K562 (cell line): Measurements from ENCODE around the gene LENG8. TPM values are rescaled to one million over a fixed set of nuclear protein-coding genes. Genes with fewer than 3 reads are reported as not detected.

Source experiments
- ATAC-seq: fragments of 200-7000 bp; cut with Tn5 transposase; 3 replicates; pipeline ENCODE4 v1.9.1; 2020; ENCODE audit warnings: moderate library complexity
- BruUV-seq: library from RNA; stranded (reverse); fragments of 400-500 nt; replicated peaks from 2 replicates; lab custom pipeline; 2021; lab: Mats Ljungman, UMichigan
- CTCF ChIA-PET: fragments of 300-600 bp; formaldehyde crosslinking; extraction: SDS; loops from one replicate; lab custom pipeline; 2021; ENCODE audit warnings: low intra/inter-chr PET ratio; lab: Yijun Ruan, JAX
- POLR2A ChIA-PET: fragments of 300-600, 350-650 bp; sonication (Branson Sonifier 250); formaldehyde crosslinking; extraction: SDS; loops from one replicate; lab custom pipeline; 2021; ENCODE audit warnings: antibody characterized with exemption, inconsistent platforms; lab: Yijun Ruan, JAX
- DNase-seq, 4 experiments: peaks; one replicate each; pipeline versions ENCODE4 v3.0.0 to v3.0.0-alpha.2; 2011 to 2018; ENCODE audit warnings: low spot score in 3 of 4, mixed read lengths in 3 of 4; ENCODE audit errors: extremely low read depth in 1 of 4
- FAIRE-seq: peaks from 2 replicates; lab custom pipeline; 2011; peaks lifted over from hg19 to GRCh38; lab: Jason Lieb, UNC
- H2AFZ ChIP-seq: 2 replicates; pipeline ENCODE4 v1.6.0; 2011; ENCODE audit warnings: low read depth, low read length, control low read depth, inconsistent platforms
- H3K27ac ChIP-seq: fragments of 200-600 bp; 3 replicates; pipeline ENCODE4 v1.8.0; 2011; ENCODE audit warnings: low read depth, mild to moderate bottlenecking, control low read depth, inconsistent platforms, low read length, moderate library complexity, mixed read lengths; ENCODE audit errors: extremely low read depth
- H3K27me3 ChIP-seq, 2 experiments: fragments of 300-600 bp in 1 of 2; 2 replicates in 1 of 2; 3 replicates in 1 of 2; pipeline versions ENCODE4 v1.6.0 to v1.8.0; 2011; ENCODE audit warnings: inconsistent platforms in 2 of 2, low read length in 2 of 2, mild to moderate bottlenecking in 1 of 2, mixed read lengths in 1 of 2, moderate library complexity in 1 of 2; ENCODE audit not compliant: control insufficient read depth in 2 of 2, insufficient read depth in 2 of 2
- H3K36me3 ChIP-seq: fragments of 300-600 bp; 3 replicates; pipeline ENCODE4 v1.8.0; 2011; ENCODE audit warnings: mild to moderate bottlenecking, low read length, inconsistent platforms; ENCODE audit not compliant: control insufficient read depth, insufficient read depth
- H3K4me1 ChIP-seq, 2 experiments: fragments of 200-600 bp in 1 of 2; replicated peaks in 1 of 2; 2 replicates in 1 of 2; 3 replicates in 1 of 2; pipeline versions ENCODE4 v1.5.1 to v1.8.0; 2011; ENCODE audit warnings: inconsistent platforms in 2 of 2, low read length in 2 of 2, mild to moderate bottlenecking in 1 of 2, mixed read lengths in 1 of 2, moderate library complexity in 1 of 2; ENCODE audit not compliant: control insufficient read depth in 2 of 2, insufficient read depth in 2 of 2
- H3K4me2 ChIP-seq: 2 replicates; pipeline ENCODE4 v1.6.1; 2011; ENCODE audit warnings: low read length, control low read depth, inconsistent platforms, mixed read lengths; ENCODE audit not compliant: insufficient read depth
- H3K4me3 ChIP-seq: fragments of 200-600 bp; sonication (generic), shearing (Covaris generic); 2 replicates; pipeline ENCODE4 v1.5.1; 2016; ENCODE audit warnings: control low read depth, inconsistent platforms
- H3K79me2 ChIP-seq: fragments of 200-600 bp; 3 replicates; pipeline ENCODE4 v1.8.0; 2011; ENCODE audit warnings: low read length, inconsistent platforms; ENCODE audit not compliant: control insufficient read depth, insufficient read depth
- H3K9ac ChIP-seq, 2 experiments: 2 replicates each; pipeline versions ENCODE4 v1.6.0 to v1.6.1; 2011; ENCODE audit warnings: low read depth in 2 of 2, low read length in 2 of 2, control low read depth in 1 of 2, inconsistent platforms in 1 of 2, mild to moderate bottlenecking in 1 of 2, mixed read lengths in 1 of 2; ENCODE audit not compliant: insufficient read depth in 1 of 2
- H3K9me1 ChIP-seq: one replicate; pipeline ENCODE4 v1.6.0; 2011; ENCODE audit warnings: inconsistent platforms, mild to moderate bottlenecking, low read length, moderate library complexity; ENCODE audit not compliant: control insufficient read depth, insufficient read depth
- H3K9me3 ChIP-seq: replicated peaks from 2 replicates; pipeline ENCODE4 v1.5.1; 2011; ENCODE audit warnings: low read depth, low read length, inconsistent platforms; ENCODE audit not compliant: control insufficient read depth, insufficient read depth
- H4K20me1 ChIP-seq: replicated peaks from 2 replicates; pipeline ENCODE4 v1.6.1; 2011; ENCODE audit warnings: low read length, inconsistent platforms, mixed read lengths; ENCODE audit not compliant: control insufficient read depth, insufficient read depth
- BCOR ChIP-seq: fragments of 450-650 bp; IDR thresholded peaks from 2 replicates; pipeline ENCODE4 v1.6.1; 2016
- ETS2 ChIP-seq: IDR thresholded peaks from 2 replicates; pipeline ENCODE4 v1.6.1; 2016; ENCODE audit warnings: borderline replicate concordance, missing genetic modification characterization, mild to moderate bottlenecking, moderate library complexity, missing compliant biosample characterization; ENCODE audit not compliant: poor library complexity, severe bottlenecking
- FUS ChIP-seq: fragments of 200-400 bp; formaldehyde crosslinking; optimal IDR thresholded peaks from 2 replicates; pipeline ENCODE3; 2017; ENCODE audit warnings: low read depth, low read length
- KDM1A ChIP-seq, 2 experiments: fragments of 450-650 bp; IDR thresholded peaks; 2 replicates each; pipeline ENCODE4 v1.6.1; 2016; ENCODE audit warnings: mild to moderate bottlenecking in 2 of 2
- MCM7 ChIP-seq, 2 experiments: fragments of 450-650 bp; IDR thresholded peaks; 2 replicates each; pipeline ENCODE4 v1.6.1; 2016 to 2018
- NCOA6 ChIP-seq: fragments of 450-650 bp; IDR thresholded peaks from 2 replicates; pipeline ENCODE4 v1.6.1; 2017; ENCODE audit warnings: mild to moderate bottlenecking
- NFIC ChIP-seq: fragments of 450-650 bp; IDR thresholded peaks from 2 replicates; pipeline ENCODE4 v1.6.1; 2017; ENCODE audit warnings: mild to moderate bottlenecking, inconsistent platforms
- OTX1 ChIP-seq: fragments of 450-650 bp; formaldehyde crosslinking; IDR thresholded peaks from 2 replicates; pipeline ENCODE4 v1.4.0; 2022; ENCODE audit warnings: mild to moderate bottlenecking
- PCBP1 ChIP-seq: fragments of 200-400 bp; formaldehyde crosslinking; IDR thresholded peaks from 2 replicates; pipeline ENCODE4 v1.6.1; 2018; ENCODE audit warnings: mild to moderate bottlenecking, low read depth, low read length; ENCODE audit not compliant: poor library complexity, severe bottlenecking
- PHB ChIP-seq: fragments of 250-450 bp; sonication (Bioruptor Pico); IDR thresholded peaks from 2 replicates; pipeline ENCODE4 v1.5.0; 2021
- RBM25 ChIP-seq: fragments of 200-400 bp; formaldehyde crosslinking; IDR thresholded peaks from 2 replicates; pipeline ENCODE4 v1.6.1; 2018; ENCODE audit warnings: low read length, low read depth, moderate library complexity; ENCODE audit not compliant: severe bottlenecking
- RBM34 ChIP-seq: fragments of 200-400 bp; formaldehyde crosslinking; IDR thresholded peaks from 2 replicates; pipeline ENCODE4 v1.6.1; 2018; ENCODE audit warnings: low read length, borderline replicate concordance; ENCODE audit not compliant: insufficient read depth
- ZBTB40 ChIP-seq, 2 experiments: fragments of 450-650 bp in 1 of 2; sonication (generic) in 1 of 2; formaldehyde crosslinking in 1 of 2; IDR thresholded peaks; 2 replicates each; pipeline versions ENCODE4 v1.7.1 to v1.9.0; 2016 to 2022; ENCODE audit warnings: inconsistent platforms in 1 of 2, mild to moderate bottlenecking in 1 of 2, missing genetic modification reagents in 1 of 2
- WGBS: fragments of 100-300 bp; shearing (Covaris generic); methylation state at CpG from one replicate; pipeline ENCODE4 v1.1.6; 2016; ENCODE audit warnings: low coverage, mixed read lengths; ENCODE audit not compliant: insufficient coverage; ENCODE audit errors: missing lambda C conversion rate; 5-methylcytosine and 5-hydroxymethylcytosine counted together
- in situ Hi-C: fragments of 300-500 bp; cut with MboI; formaldehyde crosslinking; loops from 4 replicates; pipeline ENCODE4 v1.15.0; 2018; ENCODE audit warnings: inconsistent platforms, mixed read lengths
- intact Hi-C: fragments of 100-400 bp; cut with micrococcal nuclease; formaldehyde crosslinking; loops from 2 replicates; pipeline ENCODE4 v1.14.2; 2022
- polyA plus RNA-seq, 8 experiments: library from polyadenylated mRNA; depleted of rRNA in 4 of 8; stranded (reverse) in 5 of 8; unstranded in 3 of 8; fragments of >200 nt; fragmentation: Nextera tagmentation in 2 of 8; fragmentation: Illumina TruSeq in 1 of 8; extraction: Ambion mirVana in 2 of 8; extraction: Trizol in 1 of 8; gene quantifications; 2 replicates each; pipeline versions ENCODE4 v1.2.1 to v1.2.3, GENCODE V29; 2011 to 2014; ENCODE audit warnings: inconsistent platforms in 1 of 8, missing spikeins in 1 of 8
- total RNA-seq, 7 experiments: library from RNA; depleted of rRNA in 6 of 7; stranded (reverse); fragments of >200 nt in 6 of 7; fragmentation: Illumina TruSeq in 2 of 7; extraction: Trizol in 2 of 7; gene quantifications; 2 replicates each; pipeline versions ENCODE4 v1.2.1 to v1.2.3, GENCODE V29; 2011 to 2021; ENCODE audit warnings: low replicate concordance in 1 of 7

Gene LENG8
- total and polyA plus RNA-seq, 9 of the 15 experiments (the other 6 are each of a cell fraction or from before 2014, with no cell fraction given), result 0.74 to 146 (median 28.1) TPM

GRCh38 chr19:54469496-54469934 is 20.5 kb downstream of the LENG8 start (continued):
- TF ChIP-seq PCBP1, result no peak
- TF ChIP-seq FUS, result no peak
- peak in 1 of 2 experiments; percentile 53; a peak in 2 of 4 replicates for TF ChIP-seq KDM1A (IDR thresholded peaks at IDR 0.05)
- TF ChIP-seq ETS2 (tag), result no peak
- TF ChIP-seq PHB (CRISPR knock-in tag), result no peak
- peak; percentile 88 for TF ChIP-seq NFIC
- TF ChIP-seq RBM34, result no peak
- TF ChIP-seq NCOA6, result no peak

- Histone ChIP-seq H3K9ac (no peak overlapping the region), H3K79me2 (no peaks in the 10 kb centered on the region), H4K20me1 (0 out of 2 replicates have a peak, but pooled peaks cover 3% of the 10 kb centered on the region), H3K27ac (no peak overlapping the region), H3K4me3 (no peak overlapping the region), H3K4me1 (peaks cover 0 to 24% of the 10 kb centered on the region in 2 experiments; a peak in 2 of 5 replicates), H3K4me2 (no peak overlapping the region), H3K9me3 (no peaks in the 10 kb centered on the region), H2AFZ (no peak overlapping the region), H3K9me1 (no peaks in the 10 kb centered on the region), H3K27me3 (peaks cover 13 to 37% of the 10 kb centered on the region in 2 experiments), H3K36me3 (no peaks in the 10 kb centered on the region)
- FAIRE-seq (no peak), DNase-seq (no peak), ATAC-seq (no peak)
- 20% methylated on average over 8 of the region's 10 CpGs for WGBS
- CTCF ChIA-PET, result no interaction called here
- no TSS peak for BruUV-seq
- in situ Hi-C loops (no loop called here), intact Hi-C loops (no loop called here)
- POLR2A ChIA-PET, result interaction anchor here (0.8 to 1.1 kb wide), 2 partner anchors 16 to 20 kb away, joined by 3 read pairs; no protein-coding TSS in a partner anchor
- peak; percentile 52; the same call in 1 of the 2 replicates for TF ChIP-seq BCOR
- TF ChIP-seq RBM25, result peak; percentile 92
- peak in 1 of 2 experiments; percentile 65; a peak in 1 of 4 replicates for TF ChIP-seq MCM7 (IDR thresholded peaks at IDR 0.05)
- TF ChIP-seq ZBTB40 (IDR thresholded peaks at IDR 0.05), result no peak
- no peak for TF ChIP-seq ZBTB40 (CRISPR knock-in tag; IDR thresholded peaks at IDR 0.05)
- TF ChIP-seq OTX1 (CRISPR knock-in tag), result 0 out of 2 replicates have a peak, but pooled peaks have one; percentile 35
Measured at GRCh38 chr19:54470276-54470887, 21.4 kb downstream of the LENG8 start.
